GM12878 (cell line): ENCODE data around the gene USP36. TPM values are rescaled to one million over a fixed set of nuclear protein-coding genes. Genes with fewer than 3 reads are reported as not detected.

Source experiments
- ATAC-seq: fragments of 200-7000 bp; cut with Tn5 transposase; 3 replicates; pipeline ENCODE4 v1.9.1; 2020; ENCODE audit warnings: mild to moderate bottlenecking, moderate library complexity
- BruUV-seq: library from RNA; stranded (reverse); fragments of 400-500 nt; replicated peaks from 2 replicates; lab custom pipeline; 2021; lab: Mats Ljungman, UMichigan
- CTCF ChIA-PET: fragments of 300-600 bp; sonication (Branson Sonifier 250); formaldehyde crosslinking; extraction: SDS; loops from one replicate; lab custom pipeline; 2021; ENCODE audit warnings: inconsistent platforms; lab: Yijun Ruan, JAX
- POLR2A ChIA-PET: fragments of 350-600 bp; formaldehyde crosslinking; extraction: SDS; loops from one replicate; lab custom pipeline; 2021; ENCODE audit warnings: inconsistent platforms; lab: Charles Lee
- RAD21 ChIA-PET: fragments of 300-600 bp; sonication (Branson Sonifier 250); formaldehyde crosslinking; loops from one replicate; lab custom pipeline; 2023; ENCODE audit warnings: antibody characterized with exemption; ENCODE audit not compliant: unreplicated experiment; lab: Charles Lee
- SMC1A ChIA-PET: fragments of 300-600 bp; sonication (Branson Sonifier 250); formaldehyde crosslinking; loops from one replicate; lab custom pipeline; 2023; ENCODE audit not compliant: unreplicated experiment, uncharacterized antibody; lab: Charles Lee
- DNase-seq: peaks from one replicate; pipeline ENCODE4 v3.0.0-alpha.2; 2011; ENCODE audit warnings: low read depth, low spot score
- FAIRE-seq: peaks from 3 replicates; lab custom pipeline; 2011; peaks lifted over from hg19 to GRCh38; lab: Jason Lieb, UNC
- H2AFZ ChIP-seq: 2 replicates; pipeline ENCODE4 v1.6.0; 2011; ENCODE audit warnings: low read depth, low read length, control low read depth; ENCODE audit not compliant: control insufficient read depth
- H3K27ac ChIP-seq: 2 replicates; pipeline ENCODE4 v1.5.1; 2011; ENCODE audit warnings: control low read depth; ENCODE audit not compliant: control insufficient read depth, insufficient read depth
- H3K27me3 ChIP-seq, 2 experiments: replicated peaks in 1 of 2; 2 replicates each; pipeline versions ENCODE4 v1.6.0 to v1.6.1; 2011; ENCODE audit warnings: low read length in 1 of 2; ENCODE audit not compliant: control insufficient read depth in 2 of 2, insufficient read depth in 2 of 2
- H3K36me3 ChIP-seq, 2 experiments: 2 replicates each; pipeline ENCODE4 v1.5.1; 2011; ENCODE audit warnings: low read length in 1 of 2; ENCODE audit not compliant: control insufficient read depth in 2 of 2, insufficient read depth in 2 of 2
- H3K4me1 ChIP-seq: 2 replicates; pipeline ENCODE4 v1.6.1; 2011; ENCODE audit warnings: mild to moderate bottlenecking, low read length, moderate library complexity, mixed read lengths; ENCODE audit not compliant: control insufficient read depth, insufficient read depth
- H3K4me2 ChIP-seq: 2 replicates; pipeline ENCODE4 v1.6.0; 2011; ENCODE audit warnings: control low read depth; ENCODE audit not compliant: control insufficient read depth, insufficient read depth
- H3K4me3 ChIP-seq: fragments of 200-600 bp; sonication (generic); 2 replicates; pipeline ENCODE4 v1.5.1; 2016
- H3K79me2 ChIP-seq: 2 replicates; pipeline ENCODE4 v1.6.0; 2011; ENCODE audit warnings: low read length; ENCODE audit not compliant: control insufficient read depth, insufficient read depth
- H3K9ac ChIP-seq: 2 replicates; pipeline ENCODE4 v1.8.0; 2011; ENCODE audit warnings: low read length, control low read depth, mixed read lengths; ENCODE audit not compliant: control insufficient read depth, insufficient read depth
- H3K9me3 ChIP-seq: replicated peaks from 3 replicates; pipeline ENCODE4 v1.5.1; 2011; ENCODE audit warnings: mild to moderate bottlenecking, low read length; ENCODE audit not compliant: control insufficient read depth, insufficient read depth
- H4K20me1 ChIP-seq: 2 replicates; pipeline ENCODE4 v1.6.0; 2011; ENCODE audit not compliant: control insufficient read depth, insufficient read depth
- CHD1 ChIP-seq: IDR thresholded peaks from 2 replicates; pipeline ENCODE4 v1.6.1; 2012; ENCODE audit warnings: low read depth, low read length, improper control_type of control experiment
- CREB1 ChIP-seq: IDR thresholded peaks from 2 replicates; pipeline ENCODE4 v1.6.1; 2012; ENCODE audit warnings: low read depth, mild to moderate bottlenecking, inconsistent platforms
- FOS ChIP-seq: IDR thresholded peaks from 3 replicates; pipeline ENCODE4 v1.6.1; 2011; ENCODE audit warnings: borderline replicate concordance; ENCODE audit not compliant: insufficient read length; ENCODE audit errors: extremely low read depth
- FOXK2 ChIP-seq: fragments of 450-650 bp; IDR thresholded peaks from 2 replicates; pipeline ENCODE4 v1.6.1; 2017; ENCODE audit warnings: mild to moderate bottlenecking, moderate library complexity
- GATAD2B ChIP-seq: fragments of 450-650 bp; conservative IDR thresholded peaks from 2 replicates; pipeline ENCODE4 v1.6.1; 2017; ENCODE audit warnings: low read depth, mild to moderate bottlenecking, moderate library complexity
- LARP7 ChIP-seq: fragments of 450-650 bp; IDR thresholded peaks from 2 replicates; pipeline ENCODE4 v1.6.1; 2017; ENCODE audit warnings: mild to moderate bottlenecking
- NFYA ChIP-seq: IDR thresholded peaks from 2 replicates; pipeline ENCODE4 v1.6.1; 2011; ENCODE audit warnings: low read depth, mild to moderate bottlenecking, low read length, improper control_type of control experiment, borderline replicate concordance
- POLR2A ChIP-seq: IDR thresholded peaks from 2 replicates; pipeline ENCODE4 v1.6.1; 2011; ENCODE audit warnings: low read depth, mild to moderate bottlenecking, low read length
- POLR2AphosphoS5 ChIP-seq: IDR thresholded peaks from 2 replicates; pipeline ENCODE4 v1.6.1; 2011; ENCODE audit warnings: mild to moderate bottlenecking, low read length, inconsistent platforms
- RAD21 ChIP-seq: IDR thresholded peaks from 2 replicates; pipeline ENCODE4 v1.6.1; 2011; ENCODE audit warnings: mild to moderate bottlenecking, low read depth, low read length, moderate library complexity; ENCODE audit not compliant: insufficient read depth
- RAD51 ChIP-seq: fragments of 450-650 bp; IDR thresholded peaks from 2 replicates; pipeline ENCODE4 v1.6.1; 2016; ENCODE audit warnings: moderate library complexity, mild to moderate bottlenecking, inconsistent platforms
- RBBP5 ChIP-seq: fragments of 200-600 bp; sonication (generic); conservative IDR thresholded peaks from 2 replicates; pipeline ENCODE4 v1.6.1; 2016
- WRNIP1 ChIP-seq: IDR thresholded peaks from 2 replicates; pipeline ENCODE4 v1.6.1; 2011; ENCODE audit warnings: low read depth, low read length, improper control_type of control experiment, borderline replicate concordance
- YY1 ChIP-seq: IDR thresholded peaks from 2 replicates; pipeline ENCODE4 v1.6.1; 2011; ENCODE audit warnings: low read depth, mild to moderate bottlenecking, low read length
- ZNF207 ChIP-seq: fragments of 450-650 bp; IDR thresholded peaks from 2 replicates; pipeline ENCODE4 v1.6.1; 2014; ENCODE audit warnings: antibody characterized with exemption, mild to moderate bottlenecking, borderline replicate concordance
- ZNF217 ChIP-seq: fragments of 450-650 bp; IDR thresholded peaks from 2 replicates; pipeline ENCODE4 v1.6.1; 2017; ENCODE audit warnings: antibody characterized with exemption, mild to moderate bottlenecking
- WGBS: methylation state at CpG from one replicate; pipeline ENCODE4 v1.1.6; 2016; ENCODE audit warnings: low lambda C conversion rate; ENCODE audit not compliant: insufficient replicate concordance, insufficient coverage; ENCODE audit errors: missing lambda C conversion rate; 5-methylcytosine and 5-hydroxymethylcytosine counted together
- in situ Hi-C: fragments of 300-500 bp; cut with MboI; formaldehyde crosslinking; loops from 9 replicates; pipeline ENCODE4 v1.14.3; 2018; ENCODE audit warnings: mixed read lengths
- intact Hi-C: fragments of 100-400 bp; cut with micrococcal nuclease; formaldehyde crosslinking; loops from one replicate; pipeline ENCODE4 v1.14.2; 2022; ENCODE audit not compliant: unreplicated experiment
- polyA plus RNA-seq, 11 experiments: library from polyadenylated mRNA; depleted of rRNA in 4 of 11; unstranded in 6 of 11; stranded (reverse) in 5 of 11; fragments of >200 nt; fragmentation: Nextera tagmentation in 4 of 11; fragmentation: Illumina TruSeq in 1 of 11; extraction: Ambion mirVana in 4 of 11; extraction: Trizol in 1 of 11; gene quantifications; 1 replicate in 1 of 11; 2 replicates in 10 of 11; pipeline versions ENCODE4 v1.2.1 to v1.2.3, GENCODE V29; 2011 to 2016; ENCODE audit warnings: inconsistent platforms in 2 of 11, missing spikeins in 2 of 11, low read depth in 1 of 11
- total RNA-seq, 4 experiments: library from RNA; depleted of rRNA in 3 of 4; stranded (reverse); fragments of >200 nt in 3 of 4; fragmentation: Illumina TruSeq in 1 of 4; extraction: Trizol in 1 of 4; gene quantifications; 2 replicates each; pipeline versions ENCODE4 v1.2.1 to v1.2.3, GENCODE V29; 2013 to 2021
- TF ChIP-seq, protein P1 (sequence below): fragments of 450-650 bp; IDR thresholded peaks from 2 replicates; pipeline ENCODE4 v1.6.1; 2017; ENCODE audit warnings: mild to moderate bottlenecking, moderate library complexity
- TF ChIP-seq, protein P2 (sequence below): fragments of 450-650 bp; IDR thresholded peaks from 2 replicates; pipeline ENCODE4 v1.6.1; 2014; ENCODE audit warnings: mild to moderate bottlenecking

USP36 gene
- total and polyA plus RNA-seq, 10 of the 15 experiments (the other 5 are each of a cell fraction or from before 2014, with no cell fraction given), result 7.2 to 65.7 (median 33.6) TPM

DNA sequence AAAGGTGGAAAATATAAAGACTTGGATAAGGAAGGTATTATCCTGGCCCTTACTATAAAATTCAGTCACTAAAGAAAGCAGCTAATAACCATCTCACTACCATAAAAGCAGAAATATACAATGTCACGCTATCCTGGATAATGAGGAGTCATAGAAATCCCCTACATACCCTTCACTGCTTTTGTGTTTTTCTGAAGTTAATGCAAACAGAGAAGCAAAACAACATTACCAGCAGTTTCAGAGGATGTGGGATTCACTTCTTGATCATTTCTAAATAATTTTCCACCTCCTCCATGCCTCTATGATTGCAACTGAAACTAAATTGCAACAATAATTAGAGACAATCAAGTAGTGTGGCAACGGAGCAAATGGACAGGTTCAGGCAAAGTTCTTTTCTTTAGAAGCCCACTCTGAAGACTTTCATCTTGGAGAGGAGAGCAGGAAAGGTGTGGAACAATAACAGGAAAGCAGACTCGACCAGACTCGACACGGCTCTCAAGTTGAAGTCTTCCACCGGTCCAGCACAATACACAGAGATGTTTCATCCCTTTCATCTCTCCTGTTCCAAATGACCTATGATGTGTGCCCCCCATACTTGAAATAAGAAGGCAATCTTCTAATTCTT, 68.7 kb downstream of the USP36 start (continued):
- TF ChIP-seq GATAD2B (0 out of 2 replicates have a peak, but pooled peaks have one; percentile 27), CHD1 (no peak), FOXK2 (no peak)

GRCh38 chr17:78769196-78769773, 71.3 kb downstream of the USP36 start:
- peaks cover 98% of the 10 kb centered on the region for H3K79me2 ChIP-seq
- H3K9ac ChIP-seq, result no peak overlapping the region
- ATAC-seq (peak; percentile 54), FAIRE-seq (no peak), DNase-seq (no peak)
- H4K20me1 ChIP-seq, result no peaks in the 10 kb centered on the region; the same call in 1 of the 2 replicates
- no peaks in the 10 kb centered on the region for H3K27me3 ChIP-seq
- peaks cover 66% of the 10 kb centered on the region for H3K4me1 ChIP-seq
- RAD21 ChIA-PET, result interaction anchor here (1.0 to 4.8 kb wide), 8 partner anchors 11 to 62 kb away, joined by 3 to 32 read pairs (median 11); partner anchors contain the start of gene CYTH1
- in situ Hi-C loops, result no loop called here
- intact Hi-C loops, result no loop called here
- peak overlapping the region; percentile 43; the same call in 1 of the 2 replicates for H3K4me2 ChIP-seq
- POLR2A ChIA-PET, result interaction anchor here (0.6 to 12.8 kb wide), 9 partner anchors 9 to 62 kb away, joined by 4 to 131 read pairs (median 6); no protein-coding TSS in a partner anchor
- CTCF ChIA-PET, result interaction anchor here (0.6 to 7.0 kb wide), 11 partner anchors 10 to 746 kb away, joined by 3 to 76 read pairs (median 6); no protein-coding TSS in a partner anchor
- SMC1A ChIA-PET, result interaction anchor here (0.5 to 6.4 kb wide), 9 partner anchors 10 to 62 kb away, joined by 3 to 52 read pairs (median 6); no protein-coding TSS in a partner anchor
- no peak overlapping the region for H2AFZ ChIP-seq
- WGBS, result 81% methylated on average over 7 of the region's 7 CpGs
- no TSS peak for BruUV-seq
- no peaks in the 10 kb centered on the region for H3K9me3 ChIP-seq
- peaks cover 0 to 8% of the 10 kb centered on the region in 2 experiments; a peak in 2 of 4 replicates for H3K36me3 ChIP-seq
- H3K27ac ChIP-seq, result peak overlapping the region; percentile 53
- H3K4me3 ChIP-seq, result no peak overlapping the region
- TF ChIP-seq POLR2A (peak; percentile 54; the same call in 1 of the 2 replicates), RAD51 (no peak), ZNF217 (no peak), RAD21 (0 out of 2 replicates have a peak, but pooled peaks have one; percentile 20), CREB1 (no peak), WRNIP1 (0 out of 2 replicates have a peak, but pooled peaks have one; percentile 63), YY1 (0 out of 2 replicates have a peak, but pooled peaks have one; percentile 16), POLR2AphosphoS5 (0 out of 2 replicates have a peak, but pooled peaks have one; percentile 17), NFYA (no peak), FOS (no peak), LARP7 (no peak), ZNF207 (no peak), RBBP5 (no peak)
- TF ChIP-seq, protein P1, sequence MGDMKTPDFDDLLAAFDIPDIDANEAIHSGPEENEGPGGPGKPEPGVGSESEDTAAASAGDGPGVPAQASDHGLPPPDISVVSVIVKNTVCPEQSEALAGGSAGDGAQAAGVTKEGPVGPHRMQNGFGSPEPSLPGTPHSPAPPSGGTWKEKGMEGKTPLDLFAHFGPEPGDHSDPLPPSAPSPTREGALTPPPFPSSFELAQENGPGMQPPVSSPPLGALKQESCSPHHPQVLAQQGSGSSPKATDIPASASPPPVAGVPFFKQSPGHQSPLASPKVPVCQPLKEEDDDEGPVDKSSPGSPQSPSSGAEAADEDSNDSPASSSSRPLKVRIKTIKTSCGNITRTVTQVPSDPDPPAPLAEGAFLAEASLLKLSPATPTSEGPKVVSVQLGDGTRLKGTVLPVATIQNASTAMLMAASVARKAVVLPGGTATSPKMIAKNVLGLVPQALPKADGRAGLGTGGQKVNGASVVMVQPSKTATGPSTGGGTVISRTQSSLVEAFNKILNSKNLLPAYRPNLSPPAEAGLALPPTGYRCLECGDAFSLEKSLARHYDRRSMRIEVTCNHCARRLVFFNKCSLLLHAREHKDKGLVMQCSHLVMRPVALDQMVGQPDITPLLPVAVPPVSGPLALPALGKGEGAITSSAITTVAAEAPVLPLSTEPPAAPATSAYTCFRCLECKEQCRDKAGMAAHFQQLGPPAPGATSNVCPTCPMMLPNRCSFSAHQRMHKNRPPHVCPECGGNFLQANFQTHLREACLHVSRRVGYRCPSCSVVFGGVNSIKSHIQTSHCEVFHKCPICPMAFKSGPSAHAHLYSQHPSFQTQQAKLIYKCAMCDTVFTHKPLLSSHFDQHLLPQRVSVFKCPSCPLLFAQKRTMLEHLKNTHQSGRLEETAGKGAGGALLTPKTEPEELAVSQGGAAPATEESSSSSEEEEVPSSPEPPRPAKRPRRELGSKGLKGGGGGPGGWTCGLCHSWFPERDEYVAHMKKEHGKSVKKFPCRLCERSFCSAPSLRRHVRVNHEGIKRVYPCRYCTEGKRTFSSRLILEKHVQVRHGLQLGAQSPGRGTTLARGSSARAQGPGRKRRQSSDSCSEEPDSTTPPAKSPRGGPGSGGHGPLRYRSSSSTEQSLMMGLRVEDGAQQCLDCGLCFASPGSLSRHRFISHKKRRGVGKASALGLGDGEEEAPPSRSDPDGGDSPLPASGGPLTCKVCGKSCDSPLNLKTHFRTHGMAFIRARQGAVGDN, result no peak
- TF ChIP-seq, protein P2, sequence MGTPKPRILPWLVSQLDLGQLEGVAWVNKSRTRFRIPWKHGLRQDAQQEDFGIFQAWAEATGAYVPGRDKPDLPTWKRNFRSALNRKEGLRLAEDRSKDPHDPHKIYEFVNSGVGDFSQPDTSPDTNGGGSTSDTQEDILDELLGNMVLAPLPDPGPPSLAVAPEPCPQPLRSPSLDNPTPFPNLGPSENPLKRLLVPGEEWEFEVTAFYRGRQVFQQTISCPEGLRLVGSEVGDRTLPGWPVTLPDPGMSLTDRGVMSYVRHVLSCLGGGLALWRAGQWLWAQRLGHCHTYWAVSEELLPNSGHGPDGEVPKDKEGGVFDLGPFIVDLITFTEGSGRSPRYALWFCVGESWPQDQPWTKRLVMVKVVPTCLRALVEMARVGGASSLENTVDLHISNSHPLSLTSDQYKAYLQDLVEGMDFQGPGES, result no peak
